CD4-positive, alpha-beta T cell (primary cell): ENCODE data around the gene LIPN. TPM values are rescaled to one million over a fixed set of nuclear protein-coding genes. Genes with fewer than 3 reads are reported as not detected.

Experiments used
- ATAC-seq: fragments of 200-7000 bp; cut with Tn5 transposase; one replicate; pipeline ENCODE4 v1.10.0; 2022; ENCODE audit warnings: mild to moderate bottlenecking; ENCODE audit not compliant: poor library complexity
- CTCF ChIA-PET: fragments of 350-600 bp; sonication (Branson Sonifier 250); formaldehyde crosslinking; loops from one replicate; lab custom pipeline; 2021; ENCODE audit warnings: antibody characterized with exemption, inconsistent platforms; lab: Charles Lee
- POLR2A ChIA-PET: fragments of 350-600 bp; sonication (Branson Sonifier 250); formaldehyde crosslinking; loops from one replicate; lab custom pipeline; 2021; ENCODE audit warnings: antibody characterized with exemption, inconsistent platforms; lab: Charles Lee
- DNase-seq, 14 experiments: peaks; one replicate each; pipeline ENCODE4 v3.0.0-alpha.2; 2013 to 2020; ENCODE audit warnings: mixed read lengths in 2 of 14
- H3K27ac ChIP-seq, 2 donors: one replicate each; pipeline versions ENCODE4 v1.5.1 to v1.7.0; 2013; ENCODE audit warnings: low read length in 2 of 2, low read depth in 1 of 2, mild to moderate bottlenecking in 1 of 2
- H3K27me3 ChIP-seq, 2 experiments: 1 replicate in 1 of 2; 2 replicates in 1 of 2; pipeline versions ENCODE4 v1.6.1 to v1.7.0; 2013; ENCODE audit warnings: low read length in 2 of 2, control low read depth in 1 of 2, mild to moderate bottlenecking in 1 of 2, moderate library complexity in 1 of 2; ENCODE audit not compliant: insufficient read depth in 2 of 2, control insufficient read depth in 1 of 2
- H3K36me3 ChIP-seq: one replicate; pipeline ENCODE4 v1.6.1; 2013; ENCODE audit warnings: low read length, control low read depth; ENCODE audit not compliant: insufficient read depth
- H3K4me1 ChIP-seq: one replicate; pipeline ENCODE4 v1.6.1; 2013; ENCODE audit warnings: low read length, control low read depth; ENCODE audit not compliant: insufficient read depth
- H3K4me3 ChIP-seq: one replicate; pipeline ENCODE4 v1.5.1; 2013; ENCODE audit warnings: mild to moderate bottlenecking, low read length, moderate library complexity
- H3K9me3 ChIP-seq, 2 experiments: 1 replicate in 1 of 2; 2 replicates in 1 of 2; pipeline versions ENCODE4 v1.6.1 to v1.7.0; 2013; ENCODE audit warnings: low read length in 2 of 2, mild to moderate bottlenecking in 2 of 2, control low read depth in 1 of 2, moderate library complexity in 1 of 2; ENCODE audit not compliant: control insufficient read depth in 1 of 2, insufficient read depth in 1 of 2
- H3K27ac Mint-ChIP-seq: one replicate; pipeline ENCODE4 v1.8.0; 2020; ENCODE audit warnings: mixed read lengths
- H3K27me3 Mint-ChIP-seq: one replicate; pipeline ENCODE4 v1.8.0; 2021; ENCODE audit warnings: mixed read lengths
- H3K36me3 Mint-ChIP-seq: one replicate; pipeline ENCODE4 v1.8.0; 2021; ENCODE audit warnings: low read depth, mixed read lengths
- H3K4me1 Mint-ChIP-seq: one replicate; pipeline ENCODE4 v1.8.0; 2021; ENCODE audit warnings: low read depth, mixed read lengths
- H3K4me3 Mint-ChIP-seq: one replicate; pipeline ENCODE4 v1.8.0; 2020; ENCODE audit warnings: mild to moderate bottlenecking, mixed read lengths
- H3K9me3 Mint-ChIP-seq: one replicate; pipeline ENCODE4 v1.8.0; 2020; ENCODE audit warnings: mixed read lengths
- CTCF ChIP-seq: fragments of 200-600 bp; IDR thresholded peaks from one replicate; pipeline ENCODE4 v1.8.0; 2022; ENCODE audit warnings: antibody characterized with exemption, mild to moderate bottlenecking
- intact Hi-C, 2 experiments: fragments of 100-400 bp; cut with DNase I in 1 of 2; cut with micrococcal nuclease in 1 of 2; formaldehyde crosslinking; loops; one replicate each; pipeline versions ENCODE4 v1.15.1 to v1.9.0; 2023 to 2025; cut with DNase I, micrococcal nuclease
- total RNA-seq, 174 experiments: library from RNA in 2 of 174; stranded (reverse) in 2 of 174; gene quantifications; one replicate each; pipeline ENCODE4 v1.2.3 and lab custom pipeline; 2021 to 2026

Gene LIPN
- total RNA-seq, 2 experiments from 2014 or later, result not detected

GRCh38 chr10:88792661-88793060 lies 32.8 kb downstream of the LIPN start:
- Histone ChIP-seq H3K9me3 (no peaks in the 10 kb centered on the region), H3K27ac (no peak overlapping the region), H3K4me3 (no peak overlapping the region), H3K27me3 (no peaks in the 10 kb centered on the region), H3K36me3 (no peaks in the 10 kb centered on the region), H3K4me1 (peaks cover 3% of the 10 kb centered on the region)
- Mint-ChIP-seq H3K36me3 (no peaks in the 10 kb centered on the region), H3K9me3 (no peaks in the 10 kb centered on the region), H3K27me3 (no peaks in the 10 kb centered on the region), H3K4me3 (no peak overlapping the region), H3K4me1 (peaks cover 11% of the 10 kb centered on the region), H3K27ac (no peak overlapping the region)
- CTCF ChIA-PET, result no interaction called here
- intact Hi-C loops, result no loop called here
- POLR2A ChIA-PET, result no interaction called here
- DNase-seq, result peak in 3 of 14 experiments; percentile 28 to 71 (median 61)
- ATAC-seq, result no peak
- TF ChIP-seq CTCF, result no peak

- no peak overlapping the region for H3K4me3 Mint-ChIP-seq
- POLR2A ChIA-PET, result no interaction called here
These were observed 34.0 kb downstream of the LIPN start for GRCh38 chr10:88793712-88794299.

GRCh38 chr10:88794731-88795130 lies 34.9 kb downstream of the LIPN start:
- no peak overlapping the region for H3K27ac Mint-ChIP-seq
- no peak for ATAC-seq

More at GRCh38 chr10:88793712-88794299, 34.0 kb downstream of the LIPN start:
- Mint-ChIP-seq H3K27me3 (no peaks in the 10 kb centered on the region), H3K9me3 (no peaks in the 10 kb centered on the region), H3K36me3 (no peaks in the 10 kb centered on the region), H3K27ac (no peak overlapping the region), H3K4me1 (peaks cover 11% of the 10 kb centered on the region)
- H3K27ac ChIP-seq, result no peak overlapping the region
- TF ChIP-seq CTCF, result no peak
- CTCF ChIA-PET, result interaction anchor here (0.8 kb wide), 1 partner anchor 28 kb away, joined by 3 read pairs; no protein-coding TSS in a partner anchor
- intact Hi-C loops, result no loop called here
- H3K36me3 ChIP-seq, result no peaks in the 10 kb centered on the region
- H3K4me3 ChIP-seq, result no peak overlapping the region
- H3K4me1 ChIP-seq, result peaks cover 3% of the 10 kb centered on the region
- DNase-seq, result peak in 3 of 14 experiments; percentile 31 to 53 (median 39)
- no peaks in the 10 kb centered on the region for H3K9me3 ChIP-seq
- H3K27me3 ChIP-seq, result no peaks in the 10 kb centered on the region
- ATAC-seq, result peak; percentile 43

More at GRCh38 chr10:88794731-88795130, 34.9 kb downstream of the LIPN start:
- no peak overlapping the region for H3K4me3 Mint-ChIP-seq
- H3K27me3 Mint-ChIP-seq, result no peaks in the 10 kb centered on the region
- intact Hi-C loops, result no loop called here
- ChIA-PET POLR2A (no interaction called here), CTCF (interaction anchor here (0.8 kb wide), 1 partner anchor 28 kb away, joined by 3 read pairs; no protein-coding TSS in a partner anchor)
- H3K4me1 Mint-ChIP-seq, result peaks cover 11% of the 10 kb centered on the region
- H3K9me3 ChIP-seq, result no peaks in the 10 kb centered on the region
- H3K9me3 Mint-ChIP-seq, result no peaks in the 10 kb centered on the region
- peaks cover 3% of the 10 kb centered on the region for H3K4me1 ChIP-seq
- H3K27me3 ChIP-seq, result no peaks in the 10 kb centered on the region
- H3K27ac ChIP-seq, result no peak overlapping the region
- TF ChIP-seq CTCF, result no peak
- H3K36me3 Mint-ChIP-seq, result no peaks in the 10 kb centered on the region
- H3K36me3 ChIP-seq, result no peaks in the 10 kb centered on the region
- H3K4me3 ChIP-seq, result no peak overlapping the region
- no peak for DNase-seq
